Glomerular visceral epithelial cell (primary cell): ENCODE data around the gene ACOX2.
A peak's percentile ranks its signal among the peaks of the same experiment; 100 is the strongest.

Source experiments
- DNase-seq: peaks from one replicate; pipeline ENCODE4 v3.0.0-alpha.2; 2016; ENCODE audit errors: extremely low spot score

ACOX2 gene

DNA sequence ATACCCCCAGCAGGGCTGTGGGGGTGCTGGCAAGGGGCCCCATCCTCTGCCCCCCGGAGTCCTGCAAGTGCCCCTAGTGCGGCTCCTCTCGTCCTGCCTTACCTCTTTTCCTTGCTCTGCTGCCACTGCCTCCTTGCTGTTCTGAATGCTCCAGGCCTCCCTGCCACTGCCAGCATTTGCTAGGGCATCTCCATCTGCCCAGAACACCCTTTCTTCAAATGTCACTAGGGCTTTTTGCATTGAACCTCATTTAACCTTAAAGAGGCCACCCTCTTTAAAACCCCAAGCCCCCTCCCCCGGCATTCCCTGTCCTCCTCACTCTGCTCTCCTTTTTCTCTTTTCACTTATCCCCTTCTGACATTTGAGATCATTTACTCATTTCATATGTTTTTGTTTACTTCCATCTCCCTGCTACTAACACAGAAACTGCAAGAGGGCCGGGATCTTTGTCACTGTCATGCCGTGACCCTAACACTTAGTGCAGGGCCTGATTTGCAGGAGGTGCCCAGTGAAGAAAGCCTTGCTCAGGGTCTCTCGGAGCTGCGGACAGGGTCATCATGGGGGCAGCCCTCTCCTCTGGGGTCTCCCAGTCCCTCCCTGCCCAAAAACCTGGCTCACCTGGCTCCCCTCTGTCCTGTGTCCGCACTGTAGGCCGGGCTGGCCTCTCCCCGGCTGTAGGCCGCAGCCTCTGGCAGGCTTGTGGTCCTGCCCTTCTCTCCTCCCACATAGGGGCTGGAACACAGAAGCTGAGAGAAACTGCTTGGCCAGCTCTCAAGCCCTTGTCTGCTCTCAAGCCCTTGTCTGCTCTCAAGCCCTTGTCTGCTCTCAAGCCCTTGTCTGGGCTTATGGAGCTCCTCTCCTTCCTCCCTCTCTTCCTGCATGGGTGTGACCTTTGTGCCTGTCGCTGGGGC, at the start of gene ACOX2:
TSS of gene ACOX2 (minus strand) at position 690 of the 911 bp plus-strand sequence. CDS start 2,084 bp downstream, outside the sequence.
- DNase-seq: peak; percentile 36

DNA sequence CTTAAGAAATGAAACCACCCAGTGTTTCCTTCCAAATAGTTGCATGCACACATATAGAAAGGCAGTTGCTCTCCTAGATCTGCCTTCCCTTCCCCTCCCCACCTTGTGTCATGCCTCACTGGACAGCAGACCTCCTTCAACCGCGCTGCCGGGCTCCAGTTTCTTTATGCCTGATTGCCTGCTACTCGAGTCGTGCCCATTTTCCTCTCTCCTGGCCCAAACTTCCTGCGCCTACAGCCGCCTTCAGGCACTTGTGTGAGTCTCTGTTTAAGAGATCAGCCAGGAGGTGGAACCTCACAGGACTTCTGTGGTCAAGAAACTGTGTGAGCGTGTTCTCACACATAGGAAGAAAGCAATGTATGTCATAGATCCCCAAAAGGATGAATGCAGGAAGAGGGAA, 49.0 kb upstream of the ACOX2 start:
- DNase-seq: peak; percentile 92

DNA sequence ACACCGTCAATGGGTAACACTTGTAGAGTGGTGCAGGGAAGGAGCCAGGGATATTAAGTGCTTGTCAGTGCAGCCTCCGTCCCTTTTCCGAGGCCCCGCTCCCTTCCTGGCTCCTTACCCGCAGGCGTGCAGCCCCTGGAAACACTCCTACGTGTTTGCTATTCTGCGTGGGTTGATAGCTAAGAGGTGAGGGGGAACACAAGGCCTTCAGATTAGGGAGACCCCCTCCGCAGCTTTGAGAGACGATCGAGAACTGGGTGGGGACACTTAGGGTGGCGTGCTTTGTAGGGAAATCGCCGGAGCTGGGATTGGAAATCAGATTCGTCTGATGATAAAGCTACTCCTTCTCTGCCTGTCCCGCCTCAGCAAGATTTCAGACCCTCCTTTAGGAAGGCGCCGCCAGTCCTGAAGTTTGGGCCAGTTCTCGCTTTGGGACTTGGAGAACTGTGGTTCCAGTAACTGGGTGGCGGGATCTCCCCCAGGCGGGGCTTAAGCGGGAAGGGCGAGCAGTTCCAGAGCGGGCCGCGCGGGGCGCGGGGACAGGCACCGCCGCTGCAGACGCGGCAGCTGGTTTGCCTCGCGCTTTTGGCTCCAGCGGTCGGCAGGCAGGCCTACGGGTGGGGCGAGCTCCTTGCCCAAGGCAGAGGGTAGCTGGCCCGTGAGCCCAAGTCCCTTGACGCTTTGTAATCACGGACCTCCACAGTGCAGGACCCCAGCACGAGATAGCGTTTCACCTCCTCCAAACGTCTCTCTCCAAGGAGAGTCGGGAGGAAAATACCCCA, 48.2 kb upstream of the ACOX2 start:
- DNase-seq: peak; percentile 82

DNA sequence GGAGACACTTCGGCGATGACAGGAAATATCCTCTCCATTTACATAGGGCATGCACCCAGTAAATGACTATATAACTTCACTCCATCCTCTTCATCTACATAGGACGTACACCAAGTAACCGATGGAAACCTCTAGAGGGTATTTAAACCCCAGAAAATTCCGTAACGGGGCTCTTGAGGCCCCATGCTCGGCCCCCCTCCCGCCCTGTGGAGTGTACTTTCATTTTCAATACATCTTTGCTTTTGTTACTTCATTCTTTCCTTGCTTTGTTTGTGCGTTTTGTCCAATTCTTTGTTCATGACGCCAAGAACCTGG, 47.7 kb upstream of the ACOX2 start:
- DNase-seq: no peak

DNA sequence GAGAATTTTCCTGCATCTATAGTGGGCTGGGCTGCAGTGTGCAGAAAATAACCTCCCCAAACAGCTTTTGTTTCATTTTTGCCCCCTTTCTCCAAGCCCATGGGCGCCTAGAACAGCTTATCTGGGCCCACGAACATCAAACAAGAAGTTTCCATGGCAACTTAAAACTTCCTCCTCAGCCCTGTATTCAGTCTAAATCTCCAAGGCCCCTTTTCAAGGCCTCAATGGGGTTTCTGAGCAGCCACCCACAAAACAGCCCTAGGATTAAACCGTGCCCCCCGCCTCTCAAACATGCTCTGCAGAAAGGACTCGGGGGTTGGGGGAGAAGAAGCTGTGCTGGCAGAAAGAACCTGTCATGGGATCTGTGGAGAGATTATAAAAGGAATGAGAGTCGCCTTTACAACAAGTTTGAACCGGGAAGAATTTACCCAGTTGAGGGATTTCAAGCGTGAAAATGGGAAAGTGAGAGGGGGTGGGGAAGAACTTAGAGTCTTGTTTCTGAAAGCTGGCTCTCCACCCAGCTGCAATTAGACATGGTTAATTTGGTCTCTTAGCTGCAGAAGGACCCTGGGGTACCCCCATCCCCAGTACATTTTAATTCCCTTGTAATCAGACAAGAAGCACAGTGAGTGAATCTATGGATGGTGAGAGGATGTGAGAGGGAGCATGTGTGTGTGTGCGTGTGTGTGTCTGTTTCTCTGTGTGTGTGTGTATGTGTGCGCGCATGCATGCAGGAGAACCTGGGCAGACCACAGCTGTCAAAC, 44.5 kb upstream of the ACOX2 start:
- peak; percentile 57 for DNase-seq

DNA sequence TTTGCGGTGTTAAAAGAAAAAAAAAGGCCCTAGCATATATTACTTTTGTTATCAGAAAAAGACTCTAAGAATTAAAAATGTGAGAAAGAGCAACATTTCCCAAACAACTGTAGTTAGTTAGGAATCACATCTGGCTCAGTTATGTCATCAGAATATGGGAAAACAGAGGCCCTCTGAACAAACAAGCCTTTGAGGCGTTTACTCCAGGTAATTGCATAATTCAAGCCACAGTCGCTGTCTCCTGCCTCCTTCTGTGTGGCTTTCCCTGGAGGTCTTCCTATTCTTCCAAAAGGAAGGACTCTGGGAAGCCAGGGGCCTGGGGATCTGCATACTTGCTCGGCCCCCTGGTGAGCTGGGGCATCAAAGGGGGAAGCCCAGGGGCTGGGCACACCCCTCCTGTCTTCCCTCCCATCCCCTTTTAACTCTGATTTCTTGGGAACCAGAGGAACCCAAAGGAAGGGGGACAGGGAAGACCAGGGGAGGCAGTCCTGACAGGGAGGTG, 43.9 kb upstream of the ACOX2 start:
- DNase-seq: no peak

DNA sequence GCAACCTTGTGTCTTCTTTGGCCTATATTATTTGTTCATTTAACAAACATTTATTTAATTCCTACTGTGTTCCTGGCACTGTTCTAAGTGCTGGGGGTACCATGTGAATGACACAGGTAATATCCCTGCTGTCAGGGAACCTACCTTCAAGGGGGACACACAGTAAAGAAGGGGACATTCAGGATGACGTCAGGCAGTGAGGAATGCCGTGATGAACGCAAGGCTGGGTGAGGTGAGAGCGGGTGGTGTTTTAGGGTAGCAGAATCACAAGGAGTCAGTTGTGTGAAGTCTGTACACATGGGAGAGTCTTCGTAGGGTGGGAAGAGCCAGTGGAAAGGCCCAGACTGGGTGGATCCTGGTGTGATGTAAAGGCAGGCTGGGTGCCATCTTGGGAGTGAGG, 41.9 kb upstream of the ACOX2 start:
- no peak for DNase-seq

DNA sequence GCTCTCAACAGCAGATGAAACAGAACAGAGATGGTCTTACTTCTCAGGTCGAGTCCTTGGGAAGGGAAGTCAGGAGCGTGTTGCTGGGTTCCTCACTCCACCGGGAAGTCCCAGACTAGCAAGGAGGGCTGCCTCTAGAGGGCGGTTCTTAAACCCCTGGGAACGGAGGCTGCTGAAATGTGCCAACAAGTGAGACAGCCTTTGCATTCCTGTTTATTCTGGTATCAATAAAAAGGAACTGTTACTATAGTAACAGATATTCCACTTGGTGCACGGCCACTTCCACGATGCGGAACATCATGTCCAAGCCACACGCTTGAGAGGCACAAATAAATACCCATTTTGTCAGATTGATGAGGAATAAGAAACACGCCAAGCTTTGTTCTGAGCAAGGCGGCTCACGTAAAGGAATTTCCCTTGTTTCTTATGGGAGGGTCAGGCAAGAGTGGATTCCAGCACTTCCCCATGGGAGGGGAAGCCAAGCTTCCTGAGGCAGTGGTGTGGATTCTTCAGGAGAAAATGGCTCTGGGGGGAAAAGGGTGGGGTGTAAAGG, 40.4 kb upstream of the ACOX2 start, which contains the start of gene FAM107A:
TSS of gene FAM107A (minus strand) at position 123 of the 553 bp plus-strand sequence. CDS start 7,531 bp downstream, outside the sequence.
- no peak for DNase-seq

DNA sequence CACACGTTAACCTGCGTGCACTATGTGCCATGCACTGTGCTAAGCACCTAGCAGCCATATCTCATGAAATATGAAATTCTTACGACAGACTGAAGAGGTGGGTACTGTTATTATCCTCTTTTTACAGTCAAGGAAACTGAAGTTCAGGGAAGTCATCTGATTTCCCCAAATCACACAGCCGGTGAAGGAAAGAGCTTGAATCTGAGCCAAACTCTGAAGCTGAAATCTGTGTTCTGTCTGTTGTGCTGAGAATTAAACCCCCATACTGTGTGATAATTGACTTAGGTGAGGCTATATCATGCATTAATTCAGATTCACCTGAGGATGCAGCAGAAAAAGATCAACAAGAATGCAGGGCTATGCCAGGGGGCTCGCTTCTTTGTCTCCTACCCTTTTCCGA, 39.7 kb upstream of the ACOX2 start:
- DNase-seq: no peak

DNA sequence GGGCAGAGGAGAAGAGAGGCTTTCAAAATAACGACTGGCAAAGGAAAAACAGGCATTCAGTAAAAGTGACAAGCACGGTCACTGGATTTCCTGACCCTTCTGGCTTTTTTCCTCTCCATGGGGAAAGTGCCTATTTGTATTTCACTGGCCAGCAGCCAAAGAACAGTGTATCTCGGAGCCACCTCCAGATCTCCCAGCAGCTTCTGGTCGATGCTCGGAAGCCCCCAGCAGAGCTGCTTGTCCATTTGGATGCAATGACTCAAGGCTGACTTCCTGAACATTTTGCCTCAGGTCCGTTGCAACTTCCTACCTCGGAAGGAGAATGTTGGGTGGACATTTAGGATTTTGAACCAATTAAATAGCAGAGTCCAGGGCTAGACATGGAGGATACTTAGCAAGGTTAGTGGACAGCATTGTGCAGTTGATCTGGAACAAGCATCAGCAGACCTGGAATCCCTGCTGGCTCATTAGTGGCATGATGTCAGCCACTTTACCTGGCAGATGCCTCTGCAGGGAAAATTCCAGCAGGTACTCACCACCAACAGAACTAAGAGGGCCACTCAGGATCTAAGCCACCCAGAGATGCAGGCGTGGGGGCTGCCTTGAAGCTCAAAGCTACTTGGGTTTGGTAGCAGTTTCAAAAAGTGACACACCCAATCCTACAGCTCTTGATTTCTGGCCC, 39.1 kb upstream of the ACOX2 start:
- DNase-seq: no peak

DNA sequence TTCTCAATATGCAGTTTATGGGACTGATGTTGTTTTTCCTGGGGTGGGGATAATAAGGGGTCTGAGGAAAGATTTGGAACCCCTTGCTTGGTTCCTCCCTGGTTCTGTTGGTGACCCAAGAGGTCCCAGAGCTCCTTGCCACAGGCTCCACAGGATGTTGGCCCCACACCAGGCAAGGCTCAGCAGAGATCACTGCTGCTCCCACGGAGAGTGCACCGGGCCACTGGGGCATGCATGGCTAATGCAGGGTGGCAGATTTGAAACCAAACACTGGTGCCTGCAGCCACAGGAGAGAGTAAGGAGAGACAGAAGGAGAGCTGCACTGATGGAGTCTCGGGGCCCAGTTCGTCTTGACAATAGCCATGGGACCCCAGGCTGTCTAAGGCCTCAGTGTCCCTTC, 37.7 kb upstream of the ACOX2 start:
- no peak for DNase-seq

DNA sequence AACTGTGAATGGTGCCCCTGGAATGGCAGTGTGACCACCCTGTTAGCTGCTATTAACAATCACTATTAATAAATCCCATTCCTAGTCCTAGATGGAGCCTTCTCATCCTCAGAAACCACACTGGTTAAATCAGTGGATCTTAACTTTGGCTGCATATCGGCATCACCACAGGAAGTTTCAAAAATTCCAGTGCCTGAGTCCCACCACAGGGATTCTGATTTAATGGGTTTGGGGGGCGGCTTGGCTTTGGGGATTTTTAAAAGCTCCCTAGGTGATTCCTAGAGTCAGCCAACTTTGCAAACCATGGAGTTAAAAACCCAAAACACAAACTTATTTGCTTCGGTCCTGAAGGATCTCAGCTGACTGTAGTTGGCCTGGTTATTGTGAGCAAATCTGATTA, 37.1 kb upstream of the ACOX2 start:
- no peak for DNase-seq

DNA sequence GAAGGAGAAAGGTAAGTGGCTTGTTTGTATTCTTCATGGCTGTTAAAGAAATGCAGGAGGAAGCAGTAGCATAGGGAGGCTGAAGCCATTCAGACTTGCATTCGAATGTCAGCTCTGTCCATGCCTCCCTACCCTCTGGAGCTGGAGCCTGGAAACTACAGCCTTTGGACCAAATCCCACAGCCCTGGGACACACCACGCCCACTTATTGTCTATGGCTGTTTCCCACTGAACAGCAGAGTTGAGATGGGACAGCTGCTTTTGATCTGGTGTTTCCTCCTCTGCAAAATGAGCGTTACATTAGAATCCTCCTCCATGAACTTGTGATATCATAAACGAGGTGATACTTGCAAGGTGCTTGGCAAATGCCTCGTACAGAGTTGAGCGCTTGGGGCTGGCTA, 36.6 kb upstream of the ACOX2 start:
- DNase-seq: no peak

DNA sequence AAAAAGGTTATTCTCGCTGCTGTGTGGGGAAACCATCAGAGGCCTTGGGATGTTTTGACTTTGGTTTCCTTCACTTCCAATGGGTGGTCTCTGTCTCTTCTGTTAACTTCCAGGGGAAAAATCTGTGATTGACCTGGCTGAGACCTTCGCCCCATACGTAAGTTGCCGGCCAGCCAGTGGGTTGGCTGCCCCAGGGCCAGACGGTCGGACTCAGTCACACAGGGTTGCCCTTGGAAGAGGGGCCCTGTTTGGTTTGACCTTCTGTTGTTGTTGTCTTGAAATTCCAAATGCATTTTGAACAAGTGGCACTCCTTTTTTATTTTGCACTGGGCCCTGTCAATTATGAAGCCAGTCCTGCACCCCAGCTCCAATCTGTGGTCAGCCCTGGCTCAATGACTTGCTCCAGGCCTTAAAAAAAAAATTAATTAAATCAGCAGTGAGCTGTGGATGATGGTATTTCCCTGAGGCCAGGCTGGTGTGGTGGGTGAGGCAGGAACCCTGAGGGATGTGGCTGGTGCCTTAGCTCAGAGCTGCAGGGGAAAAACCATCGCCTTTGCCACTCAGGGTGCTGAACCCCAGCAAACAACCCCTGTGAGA, 35.7 kb upstream of the ACOX2 start:
- no peak for DNase-seq

DNA sequence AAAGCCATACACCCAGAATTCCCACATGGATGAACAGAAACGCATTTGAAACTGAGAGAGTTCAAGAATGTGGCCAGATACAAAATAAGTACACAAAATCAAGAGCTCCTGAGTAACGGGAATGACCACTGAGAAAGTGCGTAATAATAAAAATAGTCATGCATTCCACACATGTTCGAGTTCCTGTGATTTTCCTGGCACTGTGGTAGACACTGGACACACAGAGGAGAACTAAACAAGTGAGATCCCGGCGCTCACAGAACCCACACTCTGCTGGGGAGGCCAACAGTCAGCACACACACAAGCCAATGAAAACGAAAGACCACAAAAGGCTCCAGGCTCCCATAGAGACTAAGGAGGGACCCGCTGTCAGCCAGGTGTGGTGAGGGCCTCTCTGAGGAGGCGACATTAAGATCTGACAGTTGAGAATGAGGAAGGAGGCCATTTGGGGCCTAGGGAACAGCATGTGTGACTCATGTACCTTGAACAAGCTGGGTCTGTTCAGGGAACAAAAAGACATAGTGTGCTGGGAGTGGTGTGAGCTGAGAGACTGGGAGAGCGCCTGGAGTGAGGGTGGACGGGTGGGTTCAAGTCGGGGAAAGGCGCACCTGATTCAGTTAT, 35.1 kb upstream of the ACOX2 start:
- no peak for DNase-seq

DNA sequence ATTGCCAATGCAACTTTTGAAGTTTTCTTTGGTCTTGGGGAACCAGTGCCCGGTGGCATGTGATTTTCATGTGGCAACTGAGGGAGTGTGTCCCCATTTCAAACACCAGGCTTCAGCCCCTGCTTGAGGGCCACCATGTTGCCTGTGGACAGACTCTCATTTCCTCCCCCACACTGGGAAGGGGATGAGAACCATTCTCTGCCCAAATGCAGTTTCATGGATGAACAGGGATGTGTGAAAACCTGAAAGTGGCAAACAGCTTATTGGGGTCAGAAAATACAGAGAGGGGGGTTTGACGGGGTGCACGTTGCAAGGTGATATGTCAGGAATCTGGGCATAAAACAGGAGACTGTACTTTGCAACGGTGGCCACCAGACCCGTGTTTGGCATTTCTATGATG, 33.9 kb upstream of the ACOX2 start:
- no peak for DNase-seq

DNA sequence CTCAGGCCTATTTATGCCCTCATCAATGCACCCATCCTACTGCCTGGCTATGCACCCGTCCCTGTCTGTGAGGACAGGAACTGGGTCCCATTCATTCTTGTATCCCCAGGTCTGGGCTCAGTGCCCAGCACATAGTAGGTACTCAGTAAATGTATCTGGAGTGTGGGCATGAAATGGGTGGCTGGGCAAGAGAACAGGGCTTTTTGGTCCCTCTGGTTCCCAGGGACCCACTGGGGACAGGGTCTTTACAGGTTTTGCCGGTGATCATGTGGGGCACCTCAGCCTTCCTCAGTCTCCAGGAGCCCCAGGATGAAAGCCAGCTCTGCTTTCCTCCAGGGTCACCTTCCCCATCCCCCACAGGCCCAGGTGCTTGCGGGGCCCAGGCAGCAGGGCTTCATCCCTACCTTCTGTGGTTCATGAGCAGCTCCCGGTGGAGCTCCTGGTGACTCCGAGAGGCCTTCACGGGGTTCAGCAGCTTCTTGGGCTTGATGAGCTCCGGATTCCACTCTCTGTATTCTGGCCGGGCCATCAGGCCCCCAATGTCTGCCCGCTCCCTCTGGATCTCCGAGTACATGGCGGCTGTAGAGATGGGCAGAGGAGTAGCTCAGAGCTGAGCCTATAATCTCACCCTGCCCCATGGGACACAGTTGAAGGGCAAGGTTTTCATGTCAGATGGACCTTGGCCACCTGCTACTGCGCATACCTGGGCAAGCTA, 32.5 kb upstream of the ACOX2 start:
- DNase-seq: no peak

DNA sequence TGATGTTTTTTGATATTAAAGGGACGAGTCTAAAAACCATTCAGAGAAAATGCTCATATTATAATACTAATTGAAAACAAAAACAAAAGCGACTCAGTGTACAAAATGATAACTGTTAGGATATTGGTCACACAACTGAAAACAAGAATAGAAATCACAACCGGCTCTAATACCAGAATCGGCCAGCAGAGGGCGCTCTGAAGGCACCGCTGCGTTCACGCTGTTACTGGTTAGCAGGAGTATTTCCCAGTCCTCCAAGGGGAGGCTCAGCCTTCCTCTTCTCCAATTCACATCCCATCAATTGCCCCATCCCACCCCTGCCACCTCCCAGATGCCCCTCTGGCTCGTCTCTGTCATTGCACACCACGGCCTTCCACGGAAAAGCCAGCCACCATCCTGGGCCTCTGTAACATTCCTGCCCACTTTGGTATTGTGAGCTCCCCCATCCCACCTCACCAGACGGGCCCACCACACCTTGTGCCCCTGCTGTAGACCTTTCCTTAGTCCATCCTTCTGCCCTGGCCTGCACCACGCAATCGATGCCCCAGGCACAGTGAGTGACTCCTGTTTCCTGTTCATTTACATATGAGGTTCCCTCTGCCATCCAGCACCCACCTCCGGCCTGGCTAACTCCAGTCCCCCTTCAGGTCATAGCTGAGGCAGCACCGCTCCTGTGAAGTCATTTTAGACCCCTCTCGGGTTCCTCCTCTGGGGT, 31.7 kb upstream of the ACOX2 start:
- DNase-seq: peak; percentile 73

DNA sequence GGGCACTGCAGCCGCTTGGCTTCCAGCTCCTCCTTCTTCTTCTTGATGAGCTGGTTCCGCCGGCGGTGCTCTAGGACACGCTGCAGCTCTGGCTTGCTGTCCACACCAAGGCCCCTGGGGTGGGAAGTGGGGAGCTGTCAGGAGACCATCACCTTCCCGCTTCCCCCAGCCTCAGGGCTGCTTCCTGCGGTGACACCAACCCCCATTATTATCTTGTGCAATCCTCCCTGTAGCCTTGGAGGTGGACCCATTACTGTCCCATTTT, 30.2 kb upstream of the ACOX2 start:
- no peak for DNase-seq
